Measurements from ENCODE around the gene STK11.

STK11 gene
- 76.9 to 143 (median 106) reads per million in 3 donors for total RNA-seq

GRCh38 chr19:1205114-1206099 is at the start of gene STK11:
Gene STK11 (plus strand): TSS chr19:1205778. CDS start chr19:1206914, 1,136 bp downstream.
- H3K4me1 ChIP-seq (ENCODE audit: control insufficient read depth, insufficient read depth, low read length, poor library complexity, severe bottlenecking), result peaks cover 35% of the 10 kb centered on the region
- H3K4me3 ChIP-seq (ENCODE audit: insufficient read depth, low read depth, low read length, poor library complexity, severe bottlenecking), result peak within 1 kb of the TSS; percentile 91

GRCh38 chr19:1156305-1156801 is 49.2 kb upstream of the STK11 start:
- Histone ChIP-seq H3K4me3 (ENCODE audit: insufficient read depth, low read depth, low read length, poor library complexity, severe bottlenecking) (no peak overlapping the region), H3K9me3 (ENCODE audit: control insufficient read depth, low read length) (no peaks in the 10 kb centered on the region), H3K36me3 (ENCODE audit: control insufficient read depth, insufficient read depth, low read length) (peaks cover 35% of the 10 kb centered on the region), H3K27ac (ENCODE audit: insufficient read depth, low read length, poor library complexity, severe bottlenecking) (no peak overlapping the region), H3K27me3 (replicated peaks; ENCODE audit: control insufficient read depth, insufficient read depth, low read length, poor library complexity, severe bottlenecking) (no peaks in the 10 kb centered on the region), H3K4me1 (ENCODE audit: control insufficient read depth, insufficient read depth, low read length, poor library complexity, severe bottlenecking) (no peaks in the 10 kb centered on the region)
- no peak for DNase-seq

More at GRCh38 chr19:1205114-1206099, at the start of gene STK11:
- DNase-seq, result peak; percentile 97 to 98 (median 98)
- no peaks in the 10 kb centered on the region for H3K27me3 ChIP-seq (replicated peaks; ENCODE audit: control insufficient read depth, insufficient read depth, low read length, poor library complexity, severe bottlenecking)
- H3K36me3 ChIP-seq (ENCODE audit: control insufficient read depth, insufficient read depth, low read length), result peaks cover 7% of the 10 kb centered on the region
- peak within 1 kb of the TSS; percentile 71 for H3K27ac ChIP-seq (ENCODE audit: insufficient read depth, low read length, poor library complexity, severe bottlenecking)
- H3K9me3 ChIP-seq (ENCODE audit: control insufficient read depth, low read length), result no peaks in the 10 kb centered on the region

- Histone ChIP-seq H3K27me3 (replicated peaks; ENCODE audit: control insufficient read depth, insufficient read depth, low read length, poor library complexity, severe bottlenecking) (no peaks in the 10 kb centered on the region), H3K9me3 (ENCODE audit: control insufficient read depth, low read length) (no peaks in the 10 kb centered on the region), H3K27ac (ENCODE audit: insufficient read depth, low read length, poor library complexity, severe bottlenecking) (no peak overlapping the region), H3K36me3 (ENCODE audit: control insufficient read depth, insufficient read depth, low read length) (peaks cover 29% of the 10 kb centered on the region), H3K4me1 (ENCODE audit: control insufficient read depth, insufficient read depth, low read length, poor library complexity, severe bottlenecking) (no peaks in the 10 kb centered on the region), H3K4me3 (ENCODE audit: insufficient read depth, low read depth, low read length, poor library complexity, severe bottlenecking) (no peak overlapping the region)
- no peak for DNase-seq
These were observed 48.6 kb upstream of the STK11 start for GRCh38 chr19:1156830-1157615.

GRCh38 chr19:1157931-1158884 is 47.4 kb upstream of the STK11 start:
- no peak for DNase-seq
- H3K4me1 ChIP-seq (ENCODE audit: control insufficient read depth, insufficient read depth, low read length, poor library complexity, severe bottlenecking), result no peaks in the 10 kb centered on the region
- H3K36me3 ChIP-seq (ENCODE audit: control insufficient read depth, insufficient read depth, low read length), result peaks cover 22% of the 10 kb centered on the region
- no peaks in the 10 kb centered on the region for H3K27me3 ChIP-seq (replicated peaks; ENCODE audit: control insufficient read depth, insufficient read depth, low read length, poor library complexity, severe bottlenecking)
- no peak overlapping the region for H3K27ac ChIP-seq (ENCODE audit: insufficient read depth, low read length, poor library complexity, severe bottlenecking)
- H3K4me3 ChIP-seq (ENCODE audit: insufficient read depth, low read depth, low read length, poor library complexity, severe bottlenecking), result no peak overlapping the region
- H3K9me3 ChIP-seq (ENCODE audit: control insufficient read depth, low read length), result no peaks in the 10 kb centered on the region

- no peak for DNase-seq
- no peaks in the 10 kb centered on the region for H3K9me3 ChIP-seq (ENCODE audit: control insufficient read depth, low read length)
- no peak overlapping the region for H3K4me3 ChIP-seq (ENCODE audit: insufficient read depth, low read depth, low read length, poor library complexity, severe bottlenecking)
- no peaks in the 10 kb centered on the region for H3K27me3 ChIP-seq (replicated peaks; ENCODE audit: control insufficient read depth, insufficient read depth, low read length, poor library complexity, severe bottlenecking)
- peaks cover 16% of the 10 kb centered on the region for H3K36me3 ChIP-seq (ENCODE audit: control insufficient read depth, insufficient read depth, low read length)
- no peaks in the 10 kb centered on the region for H3K4me1 ChIP-seq (ENCODE audit: control insufficient read depth, insufficient read depth, low read length, poor library complexity, severe bottlenecking)
- no peak overlapping the region for H3K27ac ChIP-seq (ENCODE audit: insufficient read depth, low read length, poor library complexity, severe bottlenecking)
These were observed 46.6 kb upstream of the STK11 start for GRCh38 chr19:1158885-1159448.

GRCh38 chr19:1159864-1160595 is 45.5 kb upstream of the STK11 start:
- H3K4me3 ChIP-seq (ENCODE audit: insufficient read depth, low read depth, low read length, poor library complexity, severe bottlenecking), result no peak overlapping the region
- no peak overlapping the region for H3K27ac ChIP-seq (ENCODE audit: insufficient read depth, low read length, poor library complexity, severe bottlenecking)
- peaks cover 9% of the 10 kb centered on the region for H3K36me3 ChIP-seq (ENCODE audit: control insufficient read depth, insufficient read depth, low read length)
- DNase-seq, result no peak
- H3K27me3 ChIP-seq (replicated peaks; ENCODE audit: control insufficient read depth, insufficient read depth, low read length, poor library complexity, severe bottlenecking), result no peaks in the 10 kb centered on the region
- no peaks in the 10 kb centered on the region for H3K4me1 ChIP-seq (ENCODE audit: control insufficient read depth, insufficient read depth, low read length, poor library complexity, severe bottlenecking)
- no peaks in the 10 kb centered on the region for H3K9me3 ChIP-seq (ENCODE audit: control insufficient read depth, low read length)

- Histone ChIP-seq H3K36me3 (ENCODE audit: control insufficient read depth, insufficient read depth, low read length) (peaks cover 9% of the 10 kb centered on the region), H3K27me3 (replicated peaks; ENCODE audit: control insufficient read depth, insufficient read depth, low read length, poor library complexity, severe bottlenecking) (no peaks in the 10 kb centered on the region), H3K4me1 (ENCODE audit: control insufficient read depth, insufficient read depth, low read length, poor library complexity, severe bottlenecking) (no peaks in the 10 kb centered on the region), H3K27ac (ENCODE audit: insufficient read depth, low read length, poor library complexity, severe bottlenecking) (no peak overlapping the region), H3K9me3 (ENCODE audit: control insufficient read depth, low read length) (no peaks in the 10 kb centered on the region), H3K4me3 (ENCODE audit: insufficient read depth, low read depth, low read length, poor library complexity, severe bottlenecking) (no peak overlapping the region)
- no peak for DNase-seq
These were observed 43.9 kb upstream of the STK11 start for GRCh38 chr19:1161716-1162115.

GRCh38 chr19:1162404-1163282 is 42.9 kb upstream of the STK11 start:
- Histone ChIP-seq H3K27ac (ENCODE audit: insufficient read depth, low read length, poor library complexity, severe bottlenecking) (no peak overlapping the region), H3K27me3 (replicated peaks; ENCODE audit: control insufficient read depth, insufficient read depth, low read length, poor library complexity, severe bottlenecking) (no peaks in the 10 kb centered on the region), H3K9me3 (ENCODE audit: control insufficient read depth, low read length) (no peaks in the 10 kb centered on the region), H3K36me3 (ENCODE audit: control insufficient read depth, insufficient read depth, low read length) (peaks cover 16% of the 10 kb centered on the region), H3K4me1 (ENCODE audit: control insufficient read depth, insufficient read depth, low read length, poor library complexity, severe bottlenecking) (no peaks in the 10 kb centered on the region), H3K4me3 (ENCODE audit: insufficient read depth, low read depth, low read length, poor library complexity, severe bottlenecking) (no peak overlapping the region)
- no peak for DNase-seq

All from effector memory CD4-positive, alpha-beta T cell (primary cell).